Measurements from ENCODE around the gene MYRIP.

DNA sequence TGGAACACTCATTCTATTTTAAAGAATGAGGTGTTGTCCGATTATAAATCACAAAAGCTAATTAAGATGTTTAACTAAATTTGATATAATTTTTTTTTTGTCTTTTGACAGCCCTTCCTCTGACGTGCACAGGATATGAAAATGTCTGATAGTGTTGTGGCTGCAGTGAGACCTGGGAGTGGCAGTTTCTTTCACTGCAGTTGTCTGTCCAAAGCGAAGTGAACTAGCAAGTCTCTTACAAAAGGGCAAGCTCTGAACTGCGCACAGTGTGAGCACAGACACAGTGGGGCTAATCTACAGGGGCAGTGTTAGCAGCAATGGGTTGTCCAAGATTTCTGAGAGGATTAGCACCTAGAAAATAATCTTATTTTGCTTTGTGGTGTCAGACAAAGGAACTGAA, 29.1 kb upstream of the MYRIP start:
- TF ChIP-seq CTCF (IDR thresholded peaks at IDR 0.05 in 8 of 11, conservative IDR thresholded peaks at IDR 0.05 in 3 of 11) (no peak), POLR2AphosphoS5 (IDR thresholded peaks at IDR 0.05) (no peak), POLR2A (IDR thresholded peaks at IDR 0.05) (no peak)
